ENCODE data around the gene SNAPC2. TPM values are rescaled to one million over a fixed set of nuclear protein-coding genes. Genes with fewer than 3 reads are reported as not detected.
A peak's percentile ranks its signal among the peaks of the same experiment; 100 is the strongest.

SNAPC2 gene
- total and polyA plus RNA-seq, 2 of the 13 experiments (the other 11 are each of a cell fraction or from before 2014, with no cell fraction given) = 10.2 to 12.7 TPM

DNA sequence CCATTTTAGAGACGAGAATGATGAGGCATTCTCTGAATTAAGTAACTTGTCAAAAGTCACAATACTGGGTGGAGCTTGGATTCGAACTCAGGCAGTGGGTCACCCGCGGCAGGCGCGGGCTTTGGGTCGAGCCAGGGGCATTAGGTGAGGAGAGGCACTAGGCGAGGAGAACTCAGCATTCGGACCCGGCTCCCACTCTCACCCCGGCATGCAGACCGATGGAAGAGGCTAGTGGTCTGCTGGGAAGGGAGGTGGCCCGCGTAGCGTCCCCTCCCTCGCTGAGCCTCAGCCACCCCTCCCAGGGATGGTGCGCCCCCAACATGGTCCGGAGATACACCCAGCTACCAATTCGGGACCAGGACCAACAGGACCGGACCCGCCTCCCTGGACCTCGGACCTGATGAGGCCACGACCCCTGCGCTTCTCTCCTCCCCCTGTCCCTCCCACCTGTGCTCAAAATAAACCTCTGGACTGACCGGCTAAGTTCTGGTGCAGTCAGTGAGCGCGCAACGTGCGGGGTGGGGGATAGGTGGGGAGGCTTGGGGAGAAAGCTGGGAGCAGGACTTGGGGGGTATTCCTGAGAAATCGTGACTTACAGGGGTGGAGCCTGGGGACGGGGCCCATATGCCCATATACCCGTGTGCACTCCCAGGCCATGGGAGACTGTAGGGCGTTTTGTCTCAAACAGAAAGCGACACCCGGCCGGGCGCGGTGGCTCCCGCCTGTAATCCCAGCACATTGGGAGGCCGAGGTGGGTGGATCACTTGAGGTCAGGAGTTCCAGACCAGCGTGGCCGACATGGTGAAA is 1.3 kb upstream of the SNAPC2 start (continued):
- TF ChIP-seq, protein P1, sequence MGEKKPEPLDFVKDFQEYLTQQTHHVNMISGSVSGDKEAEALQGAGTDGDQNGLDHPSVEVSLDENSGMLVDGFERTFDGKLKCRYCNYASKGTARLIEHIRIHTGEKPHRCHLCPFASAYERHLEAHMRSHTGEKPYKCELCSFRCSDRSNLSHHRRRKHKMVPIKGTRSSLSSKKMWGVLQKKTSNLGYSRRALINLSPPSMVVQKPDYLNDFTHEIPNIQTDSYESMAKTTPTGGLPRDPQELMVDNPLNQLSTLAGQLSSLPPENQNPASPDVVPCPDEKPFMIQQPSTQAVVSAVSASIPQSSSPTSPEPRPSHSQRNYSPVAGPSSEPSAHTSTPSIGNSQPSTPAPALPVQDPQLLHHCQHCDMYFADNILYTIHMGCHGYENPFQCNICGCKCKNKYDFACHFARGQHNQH (CRISPR knock-in tag; IDR thresholded peaks at IDR 0.05) = peak; percentile 38; the same call in 1 of the 2 replicates
- TF ChIP-seq ARID5B (CRISPR knock-in tag; IDR thresholded peaks at IDR 0.05) (0 out of 2 replicates have a peak, but pooled peaks have one; percentile 34), RBM39 (IDR thresholded peaks at IDR 0.05; ENCODE audit: low read depth, low read length, poor library complexity, severe bottlenecking) (peak; percentile 75), FOXP1 (IDR thresholded peaks at IDR 0.05) (no peak), FOXP1 (CRISPR knock-in tag; IDR thresholded peaks at IDR 0.05) (peak; percentile 32; the same call in 1 of the 2 replicates), ZNF343 (CRISPR knock-in tag; IDR thresholded peaks at IDR 0.05) (0 out of 2 replicates have a peak, but pooled peaks have one; percentile 22), POLR2AphosphoS5 (IDR thresholded peaks at IDR 0.05; ENCODE audit: low read depth, low read length) (peak; percentile 89), TCF7 (IDR thresholded peaks at IDR 0.05; ENCODE audit: low read depth) (no peak), KLF12 (CRISPR knock-in tag; IDR thresholded peaks at IDR 0.05; ENCODE audit: borderline replicate concordance) (no peak), GATAD1 (CRISPR knock-in tag; IDR thresholded peaks at IDR 0.05) (no peak), ZNF501 (CRISPR knock-in tag; IDR thresholded peaks at IDR 0.05) (peak; percentile 18; the same call in 1 of the 2 replicates), ZMYM3 (CRISPR knock-in tag; IDR thresholded peaks at IDR 0.05) (peak; percentile 83), PTBP1 (IDR thresholded peaks at IDR 0.05; ENCODE audit: low read depth, low read length, poor library complexity, severe bottlenecking) (peak; percentile 21), ZNF749 (CRISPR knock-in tag; IDR thresholded peaks at IDR 0.05; ENCODE audit: borderline replicate concordance) (no peak), ZSCAN25 (CRISPR knock-in tag; IDR thresholded peaks at IDR 0.05) (peak; percentile 50; the same call in 1 of the 2 replicates)
- TF ChIP-seq, protein P2, sequence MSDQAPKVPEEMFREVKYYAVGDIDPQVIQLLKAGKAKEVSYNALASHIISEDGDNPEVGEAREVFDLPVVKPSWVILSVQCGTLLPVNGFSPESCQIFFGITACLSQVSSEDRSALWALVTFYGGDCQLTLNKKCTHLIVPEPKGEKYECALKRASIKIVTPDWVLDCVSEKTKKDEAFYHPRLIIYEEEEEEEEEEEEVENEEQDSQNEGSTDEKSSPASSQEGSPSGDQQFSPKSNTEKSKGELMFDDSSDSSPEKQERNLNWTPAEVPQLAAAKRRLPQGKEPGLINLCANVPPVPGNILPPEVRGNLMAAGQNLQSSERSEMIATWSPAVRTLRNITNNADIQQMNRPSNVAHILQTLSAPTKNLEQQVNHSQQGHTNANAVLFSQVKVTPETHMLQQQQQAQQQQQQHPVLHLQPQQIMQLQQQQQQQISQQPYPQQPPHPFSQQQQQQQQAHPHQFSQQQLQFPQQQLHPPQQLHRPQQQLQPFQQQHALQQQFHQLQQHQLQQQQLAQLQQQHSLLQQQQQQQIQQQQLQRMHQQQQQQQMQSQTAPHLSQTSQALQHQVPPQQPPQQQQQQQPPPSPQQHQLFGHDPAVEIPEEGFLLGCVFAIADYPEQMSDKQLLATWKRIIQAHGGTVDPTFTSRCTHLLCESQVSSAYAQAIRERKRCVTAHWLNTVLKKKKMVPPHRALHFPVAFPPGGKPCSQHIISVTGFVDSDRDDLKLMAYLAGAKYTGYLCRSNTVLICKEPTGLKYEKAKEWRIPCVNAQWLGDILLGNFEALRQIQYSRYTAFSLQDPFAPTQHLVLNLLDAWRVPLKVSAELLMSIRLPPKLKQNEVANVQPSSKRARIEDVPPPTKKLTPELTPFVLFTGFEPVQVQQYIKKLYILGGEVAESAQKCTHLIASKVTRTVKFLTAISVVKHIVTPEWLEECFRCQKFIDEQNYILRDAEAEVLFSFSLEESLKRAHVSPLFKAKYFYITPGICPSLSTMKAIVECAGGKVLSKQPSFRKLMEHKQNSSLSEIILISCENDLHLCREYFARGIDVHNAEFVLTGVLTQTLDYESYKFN (CRISPR knock-in tag; conservative IDR thresholded peaks at IDR 0.05) = peak; percentile 84
